Measurements from ENCODE around the gene CILP2.

Gene CILP2

DNA sequence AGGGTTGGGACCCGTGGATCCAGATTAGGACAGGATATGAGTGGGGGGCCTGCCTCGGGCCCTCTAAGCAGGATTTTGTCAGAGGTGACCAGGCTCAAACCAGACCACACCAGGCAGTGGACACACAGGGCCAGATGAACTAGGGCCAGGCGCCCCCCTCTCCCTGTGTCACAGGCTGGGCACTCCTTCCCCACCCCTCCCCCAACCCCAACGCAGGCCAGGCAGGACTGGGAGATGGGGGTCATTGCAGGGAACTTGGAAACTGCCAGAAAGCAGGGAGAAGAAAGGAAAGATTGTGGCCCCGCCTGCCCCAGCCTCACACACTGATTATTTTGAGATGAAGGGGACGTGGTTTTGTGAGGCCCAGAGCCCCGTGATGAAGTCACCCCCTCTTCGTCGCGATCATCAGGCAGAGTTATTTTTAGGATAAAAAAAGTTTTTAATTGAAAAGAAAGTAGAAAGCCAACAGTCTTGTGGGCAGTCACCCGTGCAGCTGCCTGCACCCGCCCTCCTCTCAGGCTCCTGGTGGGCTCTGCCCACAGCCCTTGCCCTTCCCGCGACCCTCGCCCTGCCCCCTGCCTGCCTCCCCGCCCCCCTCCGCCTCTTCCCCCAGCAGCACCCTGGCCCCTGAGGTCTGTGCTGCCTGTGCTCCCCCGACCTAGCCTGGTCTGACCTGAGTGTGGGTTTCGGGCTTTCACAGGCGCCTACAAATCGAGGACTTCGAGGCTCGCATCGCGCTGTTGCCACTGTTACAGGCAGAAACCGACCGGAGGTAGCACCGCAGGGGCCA is 11.3 kb upstream of the CILP2 start:
- Histone ChIP-seq H3K79me2 (ENCODE audit: insufficient read depth, low read length) (peaks cover 39% of the 10 kb centered on the region), H3K27me3 (ENCODE audit: low read length) (no peaks in the 10 kb centered on the region), H3K4me2 (ENCODE audit: low read depth, low read length, poor library complexity, severe bottlenecking) (peak overlapping the region; percentile 72), H3F3A (ENCODE audit: insufficient read depth) (peaks cover 47% of the 10 kb centered on the region), H3K9me3 (ENCODE audit: insufficient read depth, low read length) (no peaks in the 10 kb centered on the region), H3K36me3 (ENCODE audit: low read length) (no peaks in the 10 kb centered on the region), H4K20me1 (ENCODE audit: low read depth, low read length) (no peaks in the 10 kb centered on the region), H3K9ac (ENCODE audit: low read length) (peak overlapping the region; percentile 54), H2AFZ (ENCODE audit: low read depth, low read length, severe bottlenecking) (no peak overlapping the region), H3K27ac (ENCODE audit: low read depth, low read length) (peak overlapping the region; percentile 93), H3K4me3 (ENCODE audit: insufficient read depth, low read length, poor library complexity, severe bottlenecking) (peak overlapping the region; percentile 4), H3K9me2 (replicated peaks; ENCODE audit: insufficient read depth, low read length) (no peaks in the 10 kb centered on the region)
- TF ChIP-seq EZH2phosphoT487 (conservative IDR thresholded peaks at IDR 0.05; ENCODE audit: low read length): no peak
- TF ChIP-seq, protein P1, sequence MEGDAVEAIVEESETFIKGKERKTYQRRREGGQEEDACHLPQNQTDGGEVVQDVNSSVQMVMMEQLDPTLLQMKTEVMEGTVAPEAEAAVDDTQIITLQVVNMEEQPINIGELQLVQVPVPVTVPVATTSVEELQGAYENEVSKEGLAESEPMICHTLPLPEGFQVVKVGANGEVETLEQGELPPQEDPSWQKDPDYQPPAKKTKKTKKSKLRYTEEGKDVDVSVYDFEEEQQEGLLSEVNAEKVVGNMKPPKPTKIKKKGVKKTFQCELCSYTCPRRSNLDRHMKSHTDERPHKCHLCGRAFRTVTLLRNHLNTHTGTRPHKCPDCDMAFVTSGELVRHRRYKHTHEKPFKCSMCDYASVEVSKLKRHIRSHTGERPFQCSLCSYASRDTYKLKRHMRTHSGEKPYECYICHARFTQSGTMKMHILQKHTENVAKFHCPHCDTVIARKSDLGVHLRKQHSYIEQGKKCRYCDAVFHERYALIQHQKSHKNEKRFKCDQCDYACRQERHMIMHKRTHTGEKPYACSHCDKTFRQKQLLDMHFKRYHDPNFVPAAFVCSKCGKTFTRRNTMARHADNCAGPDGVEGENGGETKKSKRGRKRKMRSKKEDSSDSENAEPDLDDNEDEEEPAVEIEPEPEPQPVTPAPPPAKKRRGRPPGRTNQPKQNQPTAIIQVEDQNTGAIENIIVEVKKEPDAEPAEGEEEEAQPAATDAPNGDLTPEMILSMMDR (IDR thresholded peaks at IDR 0.05; ENCODE audit: insufficient read depth, low read length, poor library complexity, severe bottlenecking): no peak

DNA sequence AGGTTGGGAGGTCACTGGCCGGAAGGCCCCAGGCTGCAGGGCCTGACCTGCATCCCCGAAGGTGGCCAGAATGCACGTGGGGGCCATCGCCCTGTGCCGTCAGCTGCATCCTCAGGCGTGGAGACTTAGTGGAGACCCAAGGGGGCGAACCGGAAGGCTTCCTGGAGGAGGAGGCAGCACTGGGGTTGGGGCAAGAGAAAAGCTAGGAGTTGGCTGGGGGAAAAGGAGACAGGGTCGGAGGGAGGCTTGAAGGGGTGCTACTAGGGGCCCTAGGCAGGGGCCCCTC is 10.8 kb upstream of the CILP2 start:
- H4K20me1 ChIP-seq (ENCODE audit: low read depth, low read length): no peaks in the 10 kb centered on the region

DNA sequence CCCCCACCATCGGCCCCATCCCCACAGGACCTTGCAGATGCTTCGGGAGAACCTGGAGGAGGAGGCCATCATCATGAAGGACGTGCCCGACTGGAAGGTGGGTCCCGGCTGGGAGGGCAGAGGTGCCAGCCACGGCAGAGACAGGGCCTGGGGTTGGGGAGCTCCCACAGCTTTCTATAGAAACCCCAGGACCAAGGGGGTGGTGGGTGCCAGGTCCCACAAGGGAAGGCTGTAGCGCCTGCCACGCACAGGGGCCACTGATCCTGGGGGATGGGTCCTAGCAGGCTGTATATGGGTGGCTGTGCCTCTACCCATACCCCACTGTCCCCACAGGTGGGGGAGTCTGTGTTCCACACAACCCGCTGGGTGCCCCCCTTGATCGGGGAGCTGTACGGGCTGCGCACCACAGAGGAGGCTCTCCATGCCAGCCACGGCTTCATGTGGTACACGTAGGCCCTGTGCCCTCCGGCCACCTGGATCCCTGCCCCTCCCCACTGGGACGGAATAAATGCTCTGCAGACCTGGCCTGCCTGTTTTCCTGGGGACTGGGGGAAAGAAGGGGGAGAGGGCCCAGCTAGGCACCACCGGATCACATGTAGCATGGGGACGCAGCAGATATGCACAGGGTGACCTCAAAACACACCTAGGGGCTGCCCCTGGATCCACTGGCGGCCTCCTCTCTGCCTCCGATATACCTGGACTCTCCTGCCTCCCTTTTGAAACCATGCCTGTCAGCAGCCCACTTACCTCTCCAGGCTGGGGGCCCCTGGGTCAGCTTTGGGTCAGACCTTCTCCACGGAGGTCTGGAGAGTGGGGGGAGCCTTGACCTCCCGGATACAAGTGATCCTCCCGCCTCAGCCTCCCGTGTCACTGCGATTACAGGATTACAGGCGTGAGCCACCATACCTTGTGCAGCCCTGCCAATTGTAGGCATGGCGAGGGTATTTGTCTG is 10.1 kb upstream of the CILP2 start:
- Histone ChIP-seq H3K27ac (ENCODE audit: low read depth, low read length) (peak overlapping the region; percentile 93), H2AFZ (ENCODE audit: low read depth, low read length, severe bottlenecking) (no peak overlapping the region), H3F3A (ENCODE audit: insufficient read depth) (peaks cover 43% of the 10 kb centered on the region), H3K79me2 (ENCODE audit: insufficient read depth, low read length) (peaks cover 28% of the 10 kb centered on the region), H3K9ac (ENCODE audit: low read length) (no peak overlapping the region), H3K9me2 (replicated peaks; ENCODE audit: insufficient read depth, low read length) (no peaks in the 10 kb centered on the region), H3K4me2 (ENCODE audit: low read depth, low read length, poor library complexity, severe bottlenecking) (no peak overlapping the region), H3K4me3 (ENCODE audit: insufficient read depth, low read length, poor library complexity, severe bottlenecking) (no peak overlapping the region), H3K36me3 (ENCODE audit: low read length) (no peaks in the 10 kb centered on the region), H3K27me3 (ENCODE audit: low read length) (no peaks in the 10 kb centered on the region), H3K9me3 (ENCODE audit: insufficient read depth, low read length) (no peaks in the 10 kb centered on the region), H4K20me1 (ENCODE audit: low read depth, low read length) (no peaks in the 10 kb centered on the region)
- TF ChIP-seq EZH2phosphoT487 (conservative IDR thresholded peaks at IDR 0.05; ENCODE audit: low read length): no peak
- TF ChIP-seq, protein P1 (IDR thresholded peaks at IDR 0.05; ENCODE audit: insufficient read depth, low read length, poor library complexity, severe bottlenecking): no peak

More for the DNA sequence above, 10.8 kb upstream of the CILP2 start:
- peak overlapping the region; percentile 15; the same call in 1 of the 2 replicates for H3K9ac ChIP-seq (ENCODE audit: low read length)
- H3K4me2 ChIP-seq (ENCODE audit: low read depth, low read length, poor library complexity, severe bottlenecking): peak overlapping the region; percentile 72
- no peaks in the 10 kb centered on the region for H3K9me2 ChIP-seq (replicated peaks; ENCODE audit: insufficient read depth, low read length)
- no peaks in the 10 kb centered on the region for H3K27me3 ChIP-seq (ENCODE audit: low read length)
- no peak for TF ChIP-seq EZH2phosphoT487 (conservative IDR thresholded peaks at IDR 0.05; ENCODE audit: low read length)
- TF ChIP-seq, protein P1 (IDR thresholded peaks at IDR 0.05; ENCODE audit: insufficient read depth, low read length, poor library complexity, severe bottlenecking): no peak
- peaks cover 47% of the 10 kb centered on the region for H3F3A ChIP-seq (ENCODE audit: insufficient read depth)
- peak overlapping the region; percentile 93 for H3K27ac ChIP-seq (ENCODE audit: low read depth, low read length)
- peaks cover 34% of the 10 kb centered on the region for H3K79me2 ChIP-seq (ENCODE audit: insufficient read depth, low read length)
- no peak overlapping the region for H3K4me3 ChIP-seq (ENCODE audit: insufficient read depth, low read length, poor library complexity, severe bottlenecking)
- no peaks in the 10 kb centered on the region for H3K36me3 ChIP-seq (ENCODE audit: low read length)
- no peak overlapping the region for H2AFZ ChIP-seq (ENCODE audit: low read depth, low read length, severe bottlenecking)
- no peaks in the 10 kb centered on the region for H3K9me3 ChIP-seq (ENCODE audit: insufficient read depth, low read length)
